Astrocyte (in vitro differentiated cells and primary cell): ENCODE measurements around the gene LYRM7. TPM values are rescaled to one million over a fixed set of nuclear protein-coding genes. Genes with fewer than 3 reads are reported as not detected.
A peak's percentile ranks its signal among the peaks of the same experiment; 100 is the strongest.

Source experiments
- DNase-seq: peaks from one replicate; pipeline ENCODE4 v3.0.0-alpha.2; 2010; ENCODE audit warnings: low read depth
- FAIRE-seq: peaks from 2 replicates; lab custom pipeline; 2011; peaks lifted over from hg19 to GRCh38; lab: Jason Lieb, UNC
- H2AFZ ChIP-seq: 2 replicates; pipeline ENCODE4 v1.6.0; 2012; ENCODE audit warnings: low read depth, low read length, inconsistent platforms
- H3K27ac ChIP-seq: 2 replicates; pipeline ENCODE4 v1.5.1; 2011; ENCODE audit warnings: low read depth, low read length, inconsistent platforms
- H3K27me3 ChIP-seq: 2 replicates; pipeline ENCODE4 v1.6.0; 2011; ENCODE audit warnings: low read length, inconsistent platforms; ENCODE audit not compliant: insufficient read depth
- H3K36me3 ChIP-seq: 2 replicates; pipeline ENCODE4 v1.5.1; 2011; ENCODE audit warnings: low read length, inconsistent platforms; ENCODE audit not compliant: insufficient read depth
- H3K4me1 ChIP-seq: 2 replicates; pipeline ENCODE4 v1.5.1; 2011; ENCODE audit warnings: low read length, inconsistent platforms; ENCODE audit not compliant: insufficient read depth
- H3K4me2 ChIP-seq: 2 replicates; pipeline ENCODE4 v1.6.0; 2012; ENCODE audit warnings: low read length, inconsistent platforms
- H3K4me3 ChIP-seq: 2 replicates; pipeline ENCODE4 v1.5.1; 2011; ENCODE audit warnings: low read depth, mild to moderate bottlenecking, low read length, inconsistent platforms; ENCODE audit not compliant: insufficient read depth
- H3K79me2 ChIP-seq: 2 replicates; pipeline ENCODE4 v1.6.0; 2012; ENCODE audit warnings: mild to moderate bottlenecking, low read length, inconsistent platforms; ENCODE audit not compliant: insufficient read depth
- H3K9ac ChIP-seq: 2 replicates; pipeline ENCODE4 v1.6.0; 2012; ENCODE audit warnings: mild to moderate bottlenecking, low read length, inconsistent platforms
- H3K9me3 ChIP-seq: 2 replicates; pipeline ENCODE4 v1.5.1; 2012; ENCODE audit warnings: low read depth, mild to moderate bottlenecking, low read length, inconsistent platforms; ENCODE audit not compliant: insufficient read depth
- H4K20me1 ChIP-seq: 2 replicates; pipeline ENCODE4 v1.6.0; 2012; ENCODE audit warnings: low read length, inconsistent platforms; ENCODE audit not compliant: insufficient read depth
- H3K27ac Mint-ChIP-seq: one replicate; pipeline ENCODE4 v1.8.0; 2021; ENCODE audit warnings: mild to moderate bottlenecking, mixed read lengths; ENCODE audit not compliant: unreplicated experiment
- H3K27me3 Mint-ChIP-seq: one replicate; pipeline ENCODE4 v1.8.0; 2021; ENCODE audit warnings: low read depth, mixed read lengths; ENCODE audit not compliant: unreplicated experiment
- H3K36me3 Mint-ChIP-seq: one replicate; pipeline ENCODE4 v1.8.0; 2021; ENCODE audit warnings: low read depth, mixed read lengths; ENCODE audit not compliant: unreplicated experiment
- H3K4me1 Mint-ChIP-seq: one replicate; pipeline ENCODE4 v1.8.0; 2021; ENCODE audit warnings: low read depth, mixed read lengths; ENCODE audit not compliant: unreplicated experiment
- H3K4me3 Mint-ChIP-seq: one replicate; pipeline ENCODE4 v1.8.0; 2021; ENCODE audit warnings: mild to moderate bottlenecking, moderate library complexity, mixed read lengths; ENCODE audit not compliant: unreplicated experiment
- H3K9me3 Mint-ChIP-seq: one replicate; pipeline ENCODE4 v1.8.0; 2021; ENCODE audit warnings: mild to moderate bottlenecking, mixed read lengths; ENCODE audit not compliant: unreplicated experiment
- CTCF ChIP-seq: IDR thresholded peaks from 2 replicates; pipeline ENCODE4 v1.5.1; 2011; ENCODE audit warnings: low read depth, mild to moderate bottlenecking, inconsistent platforms, low read length, moderate library complexity; ENCODE audit not compliant: insufficient read depth
- EZH2 ChIP-seq: IDR thresholded peaks from 2 replicates; pipeline ENCODE4 v1.6.1; 2012; ENCODE audit warnings: mild to moderate bottlenecking, low read length, inconsistent platforms; ENCODE audit not compliant: insufficient read depth
- total RNA-seq: library from RNA; stranded (reverse); gene quantifications from 2 replicates; pipeline ENCODE4 v1.2.1, GENCODE V29; 2021

LYRM7 gene
- total RNA-seq, 1 donor from 2014 or later: 7.0 TPM

GRCh38 chr5:131163276-131164119, 7.2 kb upstream of the LYRM7 start:
- Histone ChIP-seq H3K4me3 (peak overlapping the region; percentile 90), H3K79me2 (peaks cover 53% of the 10 kb centered on the region), H3K9ac (peak overlapping the region; percentile 97), H3K4me2 (peak overlapping the region; percentile 95), H3K9me3 (no peaks in the 10 kb centered on the region), H3K27me3 (no peaks in the 10 kb centered on the region), H3K4me1 (peaks cover 4% of the 10 kb centered on the region), H3K27ac (peak overlapping the region; percentile 88), H4K20me1 (peaks cover 6% of the 10 kb centered on the region), H3K36me3 (peaks cover 26% of the 10 kb centered on the region), H2AFZ (no peak overlapping the region)
- peak; percentile 27 for DNase-seq
- peaks cover 6% of the 10 kb centered on the region for H3K4me1 Mint-ChIP-seq
- no peaks in the 10 kb centered on the region for H3K9me3 Mint-ChIP-seq
- TF ChIP-seq EZH2 (no peak), CTCF (no peak)
- H3K36me3 Mint-ChIP-seq: peaks cover 6% of the 10 kb centered on the region
- peak overlapping the region; percentile 92 for H3K27ac Mint-ChIP-seq
- H3K4me3 Mint-ChIP-seq: peak overlapping the region; percentile 95
- no peak for FAIRE-seq
- H3K27me3 Mint-ChIP-seq: no peaks in the 10 kb centered on the region

GRCh38 chr5:131164191-131165118, 6.3 kb upstream of the LYRM7 start:
- FAIRE-seq (no peak), DNase-seq (peak; percentile 74)

More at GRCh38 chr5:131164191-131165118, 6.3 kb upstream of the LYRM7 start:
- H2AFZ ChIP-seq: peak overlapping the region; percentile 79
- H3K27me3 ChIP-seq: no peaks in the 10 kb centered on the region
- no peak for TF ChIP-seq CTCF
- TF ChIP-seq EZH2: no peak
- H3K4me3 Mint-ChIP-seq: peak overlapping the region; percentile 95
- H3K4me2 ChIP-seq: peak overlapping the region; percentile 95
- H4K20me1 ChIP-seq: peaks cover 4% of the 10 kb centered on the region
- peak overlapping the region; percentile 88 for H3K27ac ChIP-seq
- peaks cover 17% of the 10 kb centered on the region for H3K36me3 ChIP-seq
- H3K9me3 ChIP-seq: no peaks in the 10 kb centered on the region
- H3K4me1 ChIP-seq: peaks cover 4% of the 10 kb centered on the region
- peaks cover 6% of the 10 kb centered on the region for H3K4me1 Mint-ChIP-seq
- peak overlapping the region; percentile 90 for H3K4me3 ChIP-seq
- peak overlapping the region; percentile 92 for H3K27ac Mint-ChIP-seq
- peaks cover 3% of the 10 kb centered on the region for H3K36me3 Mint-ChIP-seq
- H3K79me2 ChIP-seq: peaks cover 48% of the 10 kb centered on the region
- H3K9ac ChIP-seq: peak overlapping the region; percentile 97
- no peaks in the 10 kb centered on the region for H3K9me3 Mint-ChIP-seq
- H3K27me3 Mint-ChIP-seq: no peaks in the 10 kb centered on the region
